ENCODE measurements around the gene ATP6V1B1.

Gene ATP6V1B1

DNA sequence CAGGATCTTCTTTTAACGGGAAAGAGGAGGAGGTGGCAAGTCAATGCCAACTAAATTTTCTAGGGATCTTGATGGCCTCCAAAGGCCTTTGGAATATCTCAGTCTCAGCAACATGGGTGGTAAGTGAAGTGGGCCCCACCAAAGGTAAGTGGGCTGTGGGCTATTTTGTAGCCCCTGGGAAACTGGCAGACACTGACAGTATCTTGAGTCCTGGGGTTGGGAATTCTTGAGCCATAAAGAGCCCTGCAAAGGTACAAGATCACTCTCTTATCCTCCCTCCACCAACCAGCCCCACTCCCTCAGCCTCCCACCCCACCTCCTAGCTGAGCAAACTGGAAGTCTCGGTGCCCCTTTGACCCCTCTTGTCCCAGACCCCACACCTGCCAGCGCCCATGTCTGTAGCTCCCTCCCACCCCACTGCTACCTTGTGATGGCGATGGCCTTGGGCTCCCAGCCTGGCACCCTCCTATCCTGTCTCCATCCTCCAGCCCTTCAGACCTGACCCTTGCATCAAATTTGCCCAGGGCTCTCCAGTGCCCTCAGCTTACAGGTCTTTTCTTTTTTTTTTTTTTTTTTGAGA, 8.5 kb downstream of the ATP6V1B1 start:
- no peak for DNase-seq (ENCODE audit: low read depth in 3 of 3)

DNA sequence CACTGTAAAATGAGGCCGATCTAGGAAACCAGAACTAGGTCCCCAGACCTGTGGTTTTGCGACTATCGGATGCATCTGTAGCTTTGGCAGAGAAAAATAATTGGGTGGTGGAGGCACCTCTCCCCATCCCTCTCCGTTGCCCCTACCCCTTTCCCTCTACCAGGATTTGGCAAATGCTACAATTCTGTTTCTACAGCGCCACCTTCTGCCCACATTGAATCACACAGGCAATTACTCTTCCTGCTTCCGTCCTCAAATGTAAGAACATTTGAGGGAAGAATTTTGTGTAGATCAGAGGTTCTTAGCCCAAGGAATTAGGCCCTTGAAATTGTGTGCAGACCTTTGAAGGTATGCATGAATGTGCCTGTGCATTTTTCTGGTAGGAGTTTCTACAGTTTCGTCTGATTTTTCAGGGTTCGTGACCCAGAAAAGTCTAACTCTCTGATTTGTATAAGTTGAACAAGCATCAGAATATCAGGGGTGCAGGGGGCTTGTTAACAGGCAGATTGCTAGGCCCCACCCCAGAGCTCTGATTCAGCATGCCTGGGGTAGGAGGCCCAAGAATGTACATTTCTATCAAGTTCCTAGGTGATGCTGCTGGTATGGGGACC, 11.2 kb downstream of the ATP6V1B1 start:
- DNase-seq (ENCODE audit: low read depth in 3 of 3): peak in 1 of 3 experiments; percentile 23

DNA sequence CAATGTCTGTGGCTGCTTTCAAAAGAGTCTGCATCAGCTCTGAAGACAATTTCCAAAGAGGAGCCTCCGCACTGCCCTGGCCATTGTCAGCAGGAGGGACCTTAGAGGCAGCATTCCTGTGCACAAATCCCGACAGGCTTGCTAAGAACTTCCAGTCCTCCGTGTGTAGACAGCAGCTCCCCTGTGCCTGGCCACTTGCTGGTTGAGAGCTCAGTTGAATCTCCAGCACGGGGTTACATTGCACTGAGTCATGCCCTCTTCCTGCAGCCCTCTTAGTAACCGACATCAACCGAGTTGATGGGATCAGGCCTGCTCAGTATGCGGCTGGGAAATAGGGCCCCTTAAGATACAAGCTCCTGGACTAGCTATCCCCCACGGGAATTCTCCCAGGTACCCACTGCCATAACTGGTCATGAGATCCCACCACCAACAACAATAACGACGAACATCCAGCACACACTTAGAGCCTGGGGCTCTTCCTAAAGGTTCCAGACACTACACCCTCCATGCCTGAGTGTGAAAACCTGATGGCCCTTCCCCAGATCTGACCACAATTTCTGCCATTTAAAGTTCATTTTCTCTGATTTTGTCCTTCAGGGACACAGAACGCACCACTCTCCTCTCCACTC, 12.0 kb downstream of the ATP6V1B1 start:
- DNase-seq (ENCODE audit: low read depth in 3 of 3): no peak

DNA sequence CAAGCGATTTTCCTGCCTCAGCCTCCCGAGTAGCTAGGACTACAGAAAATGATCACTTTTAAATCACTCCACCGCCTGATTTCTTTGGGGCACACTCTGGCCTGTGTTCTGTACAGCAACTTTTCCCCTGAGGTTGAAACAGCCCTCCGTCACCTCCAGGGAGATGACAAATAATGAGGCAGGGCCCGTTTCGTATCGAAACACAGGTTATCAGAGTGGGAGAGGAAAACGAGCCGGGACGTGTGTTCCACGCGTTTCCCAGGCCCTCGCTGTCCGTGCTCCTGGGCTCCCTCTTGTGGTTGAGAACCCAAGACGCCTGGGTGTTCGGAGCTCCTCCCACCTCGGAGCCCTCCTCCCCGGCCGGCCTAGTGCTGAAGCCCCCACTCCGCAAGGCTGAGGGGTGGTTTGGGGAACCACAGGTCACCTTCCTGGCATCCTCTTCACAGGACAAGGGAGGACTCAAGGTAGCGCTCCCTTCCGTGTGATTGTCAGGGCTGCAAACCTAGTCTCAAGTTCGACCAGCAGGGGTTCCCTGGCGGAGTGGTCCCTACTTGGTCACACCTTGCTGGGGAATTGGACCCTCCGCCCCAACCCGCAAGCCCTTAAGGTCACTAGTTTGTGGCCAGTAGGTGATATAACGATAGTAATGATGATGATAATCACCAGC, 12.8 kb downstream of the ATP6V1B1 start:
- DNase-seq (ENCODE audit: low read depth in 3 of 3): peak; percentile 59 to 71 (median 65)

DNA sequence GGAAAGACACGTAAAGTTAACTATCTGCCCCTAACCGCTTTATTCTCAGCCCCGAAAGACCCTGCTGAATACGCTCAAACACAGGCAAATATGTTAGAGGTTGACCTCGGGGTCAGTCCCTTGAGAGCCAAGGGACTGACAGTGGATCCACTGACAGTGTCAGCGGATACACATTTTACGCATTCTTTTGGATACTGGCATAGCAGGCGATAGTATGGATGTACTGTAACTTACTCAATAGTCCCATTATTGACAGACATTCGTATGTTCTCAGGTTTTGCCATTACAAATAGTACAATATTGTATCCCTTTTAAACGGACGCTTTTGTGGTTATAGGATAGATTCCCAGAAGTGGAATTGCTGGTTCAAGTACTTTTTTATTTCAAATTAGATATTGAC, 13.4 kb downstream of the ATP6V1B1 start:
- DNase-seq (ENCODE audit: low read depth in 3 of 3): no peak

DNA sequence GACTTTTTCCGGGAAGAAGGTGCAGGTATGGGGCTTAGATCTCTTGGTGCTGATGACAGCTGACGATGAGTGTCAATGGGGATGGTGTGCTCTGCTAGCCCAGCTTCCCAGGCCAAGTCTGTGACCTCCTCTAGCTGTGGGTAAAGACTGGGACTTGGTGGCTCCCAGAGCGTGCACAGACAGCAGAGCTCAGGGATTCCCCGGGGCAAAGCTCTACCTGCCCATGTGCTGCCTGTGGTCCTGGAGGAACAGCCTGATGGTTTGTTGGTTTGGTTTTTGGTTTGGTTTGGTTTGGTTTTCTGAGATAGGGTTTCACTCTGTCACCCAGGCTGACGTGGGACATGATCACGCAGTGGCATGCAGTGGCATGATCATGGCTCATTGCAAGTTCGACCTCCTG, 19.2 kb downstream of the ATP6V1B1 start:
- DNase-seq (ENCODE audit: low read depth in 3 of 3): no peak

- DNase-seq (ENCODE audit: low read depth in 3 of 3): no peak
Measured at GRCh38 chr2:70956141-70956540, 20.4 kb downstream of the ATP6V1B1 start.

- no peak for DNase-seq (ENCODE audit: low read depth in 3 of 3)
Measured at GRCh38 chr2:70957798-70958197, 22.1 kb downstream of the ATP6V1B1 start.

DNA sequence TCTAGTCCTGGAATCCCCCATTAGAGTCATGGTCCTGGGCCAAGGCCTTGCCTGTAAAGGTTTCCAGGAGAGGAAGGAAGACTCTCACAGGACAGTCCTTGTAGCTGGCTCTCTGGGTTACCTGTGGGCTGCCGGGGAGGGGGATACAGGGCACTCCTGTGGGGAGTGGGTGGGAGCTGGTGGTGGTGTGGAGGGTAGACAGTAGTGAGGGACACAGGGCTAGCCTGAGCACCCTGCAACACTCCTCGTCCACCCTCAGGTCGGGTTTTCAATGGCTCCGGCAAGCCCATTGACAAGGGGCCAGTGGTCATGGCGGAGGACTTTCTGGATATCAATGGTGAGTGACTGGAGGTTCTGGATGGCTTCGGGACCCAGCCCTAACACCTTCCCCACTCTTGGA, 23.1 kb downstream of the ATP6V1B1 start:
- DNase-seq (ENCODE audit: low read depth in 3 of 3): no peak

- no peak for DNase-seq (ENCODE audit: low read depth in 3 of 3)
Measured at GRCh38 chr2:70959271-70959761, 23.6 kb downstream of the ATP6V1B1 start.

DNA sequence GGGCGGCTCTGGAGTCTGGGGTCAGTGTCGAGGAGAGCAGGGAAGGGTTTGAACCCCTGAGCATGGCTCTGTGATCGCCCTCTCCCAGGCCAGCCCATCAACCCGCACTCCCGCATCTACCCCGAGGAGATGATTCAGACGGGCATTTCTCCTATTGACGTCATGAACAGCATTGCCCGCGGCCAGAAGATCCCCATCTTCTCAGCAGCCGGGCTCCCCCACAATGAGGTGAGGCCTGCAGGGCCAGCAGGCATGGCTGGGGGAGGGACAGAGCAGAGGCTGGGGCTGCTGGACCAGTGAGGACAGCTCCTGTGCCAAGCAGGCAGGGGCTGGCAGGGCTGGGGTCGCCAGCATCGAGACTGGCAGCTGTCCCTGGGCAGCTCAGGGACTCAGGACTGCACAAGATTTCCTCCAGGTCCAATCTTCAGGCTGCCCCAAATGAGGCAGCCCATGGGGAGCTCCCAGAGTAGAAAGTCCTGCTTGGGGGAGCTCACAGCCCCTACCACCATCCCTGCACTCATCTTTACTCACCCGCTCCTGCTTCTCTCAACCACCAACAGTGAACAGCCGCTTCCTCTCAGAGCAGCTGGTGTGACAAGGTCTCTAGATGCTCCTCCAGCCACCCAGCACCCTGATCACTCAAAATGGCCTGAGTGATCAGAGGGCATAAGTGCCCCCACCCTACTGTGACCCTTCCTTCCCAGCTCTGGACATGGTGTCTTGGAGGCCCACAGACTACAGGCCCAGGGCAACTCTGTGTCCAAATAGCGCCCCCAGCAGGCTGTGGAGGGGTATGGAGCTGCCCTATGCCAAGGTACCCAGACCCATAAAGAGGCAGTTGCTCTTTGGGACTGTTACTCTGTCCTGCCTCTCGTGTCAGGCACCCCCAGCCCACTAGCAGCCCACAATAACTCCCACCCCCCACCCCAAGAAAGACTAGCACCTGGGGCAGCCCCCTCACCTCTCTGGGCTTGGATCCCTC, 24.4 kb downstream of the ATP6V1B1 start:
- DNase-seq (ENCODE audit: low read depth in 3 of 3): no peak

DNA sequence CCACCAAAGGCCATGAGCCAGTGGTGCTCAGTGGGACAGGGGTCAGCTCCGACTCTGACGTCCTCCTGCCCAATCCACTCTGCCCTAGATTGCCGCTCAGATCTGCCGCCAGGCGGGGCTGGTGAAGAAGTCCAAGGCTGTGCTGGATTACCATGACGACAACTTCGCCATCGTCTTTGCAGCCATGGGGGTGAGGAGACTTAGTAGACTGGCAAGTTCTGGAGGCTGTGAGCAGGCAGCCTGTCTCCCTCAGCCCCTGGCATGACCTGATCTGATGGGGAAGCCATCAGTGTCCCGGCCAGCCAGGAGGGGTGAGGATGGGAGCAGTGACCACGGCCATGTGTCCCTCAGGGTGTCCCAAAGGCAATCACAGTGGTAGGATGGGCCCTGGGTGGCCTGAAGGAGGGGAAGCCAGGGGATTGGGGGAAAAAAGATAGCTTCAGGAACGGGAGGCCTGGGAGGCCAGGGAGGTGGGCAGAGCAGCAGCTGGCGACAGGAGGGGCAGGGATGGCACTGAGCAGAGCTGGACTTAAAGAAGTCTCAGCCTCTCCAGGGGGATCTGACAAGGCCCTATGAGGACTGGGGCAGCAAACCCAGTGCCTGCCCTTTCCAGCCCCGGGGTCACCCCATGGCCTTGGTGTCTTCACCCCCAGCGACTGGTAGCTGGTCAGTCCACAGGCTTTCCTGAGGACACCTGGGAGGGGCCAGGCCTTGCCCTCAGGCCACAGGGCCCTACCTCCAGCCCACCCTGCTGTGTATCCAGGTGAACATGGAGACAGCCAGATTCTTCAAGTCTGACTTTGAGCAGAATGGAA, 25.3 kb downstream of the ATP6V1B1 start:
- DNase-seq (ENCODE audit: low read depth in 3 of 3): no peak

DNA sequence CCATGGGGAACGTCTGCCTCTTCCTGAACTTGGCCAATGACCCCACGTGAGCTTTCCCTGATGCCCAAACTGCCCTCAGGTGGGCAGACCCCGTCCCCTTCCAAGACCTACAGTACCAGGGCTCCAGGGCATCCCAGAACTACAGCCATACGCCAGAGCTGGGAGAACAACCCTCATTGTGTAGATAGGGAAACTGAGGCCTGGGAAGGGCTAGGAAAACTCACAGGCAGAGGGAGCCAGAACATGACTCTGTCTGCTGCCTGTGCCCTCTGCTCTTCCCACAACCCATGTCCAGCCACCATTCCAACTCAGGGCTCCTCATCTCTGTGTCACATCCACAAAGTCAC, 25.9 kb downstream of the ATP6V1B1 start:
- no peak for DNase-seq (ENCODE audit: low read depth in 3 of 3)

GRCh38 chr2:70962211-70962884, 26.6 kb downstream of the ATP6V1B1 start:
- no peak for DNase-seq (ENCODE audit: low read depth in 3 of 3)

GRCh38 chr2:70962885-70963878, 27.5 kb downstream of the ATP6V1B1 start:
- DNase-seq (ENCODE audit: low read depth in 3 of 3): no peak

DNA sequence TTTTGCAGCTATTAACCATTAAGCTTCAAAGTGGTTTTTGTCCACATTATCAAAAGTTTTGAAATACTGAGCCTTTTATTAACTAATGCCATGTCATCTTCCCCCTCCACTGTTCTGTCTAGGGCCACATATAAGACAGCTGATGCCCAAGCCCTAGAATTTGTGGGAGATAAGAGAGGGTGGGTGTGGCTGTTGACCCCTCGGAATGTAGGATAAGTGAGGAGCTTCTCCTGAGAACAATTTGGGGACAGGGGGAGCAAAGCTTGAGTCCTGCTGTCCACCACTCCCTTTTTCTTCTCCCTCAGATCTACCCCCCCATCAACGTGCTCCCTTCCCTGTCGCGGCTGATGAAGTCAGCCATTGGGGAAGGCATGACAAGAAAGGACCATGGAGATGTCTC, 28.4 kb downstream of the ATP6V1B1 start:
- DNase-seq (ENCODE audit: low read depth in 3 of 3): no peak

- DNase-seq (ENCODE audit: low read depth in 3 of 3): peak; percentile 67 to 77 (median 72)
Measured at GRCh38 chr2:70964596-70965386, 29.1 kb downstream of the ATP6V1B1 start.

- no peak for DNase-seq (ENCODE audit: low read depth in 3 of 3)
Measured at GRCh38 chr2:70965506-70965905, 29.8 kb downstream of the ATP6V1B1 start.

Data from stimulated activated CD4-positive, alpha-beta T cell treated with anti-CD3 and anti-CD28 coated beads, TNF-alpha, amount 100 ng/mL, for 4 hours (primary cell).